Stromal cell of bone marrow (primary cell): ENCODE data around the gene SLC5A2.
"Not testable (repeated sequence)": the region's sequence is repeated elsewhere in the genome, so short reads cannot be mapped to it uniquely, and the experiment has no call there.

Experiments used
- DNase-seq: peaks from one replicate; pipeline ENCODE4 v3.0.0-alpha.2; 2012; ENCODE audit warnings: low read depth

SLC5A2 gene

GRCh38 chr16:31529108-31529936 lies 46.4 kb downstream of the SLC5A2 start:
- DNase-seq, result no peak

GRCh38 chr16:31529937-31530312 lies 47.0 kb downstream of the SLC5A2 start:
- DNase-seq, result no peak

GRCh38 chr16:31530405-31530804 lies 47.5 kb downstream of the SLC5A2 start:
- no peak for DNase-seq

GRCh38 chr16:31531096-31531495 lies 48.2 kb downstream of the SLC5A2 start:
- no peak for DNase-seq

GRCh38 chr16:31532120-31532519 lies 49.2 kb downstream of the SLC5A2 start:
- no peak for DNase-seq

- no peak for DNase-seq
Observed at GRCh38 chr16:31532896-31533295, 50.0 kb downstream of the SLC5A2 start.

- DNase-seq, result no peak
Observed at GRCh38 chr16:31535737-31536136, 52.8 kb downstream of the SLC5A2 start.

GRCh38 chr16:31536804-31537361 lies 54.0 kb downstream of the SLC5A2 start:
- no peak for DNase-seq

GRCh38 chr16:31537362-31538242 lies 54.7 kb downstream of the SLC5A2 start:
- no peak for DNase-seq

- not testable (repeated sequence) for DNase-seq
Observed at GRCh38 chr16:31538243-31538598, 55.3 kb downstream of the SLC5A2 start.

- not testable (repeated sequence) for DNase-seq
Observed at GRCh38 chr16:31539762-31540161, 56.8 kb downstream of the SLC5A2 start.
